H1 (cell line): ENCODE data around the gene LDLRAD4.

Source experiments
- EZH2 ChIP-seq: fragments of 200-600 bp; sonication (generic); IDR thresholded peaks from 2 replicates; pipeline ENCODE4 v1.7.1; 2012; ENCODE audit warnings: low read depth, mild to moderate bottlenecking, moderate library complexity, low read length, inconsistent platforms; ENCODE audit not compliant: severe bottlenecking
- FOSL1 ChIP-seq: IDR thresholded peaks from 2 replicates; pipeline ENCODE4 v1.6.1; 2011; ENCODE audit warnings: mild to moderate bottlenecking, low read depth, low read length, moderate library complexity; ENCODE audit not compliant: insufficient read depth
- POLR2AphosphoS5 ChIP-seq: IDR thresholded peaks from 2 replicates; pipeline ENCODE4 v1.6.1; 2011; ENCODE audit warnings: low read depth, low read length
- SUZ12 ChIP-seq: fragments of 200-600 bp; sonication (generic); IDR thresholded peaks from 2 replicates; pipeline ENCODE4 v1.6.1; 2012; ENCODE audit warnings: mild to moderate bottlenecking, inconsistent platforms, low read length, moderate library complexity, mixed read lengths
- TF ChIP-seq, protein P1 (sequence below): IDR thresholded peaks from 2 replicates; pipeline ENCODE4 v1.6.1; 2012; ENCODE audit warnings: low read length, inconsistent platforms
- TF ChIP-seq, protein P2 (sequence below), 3 experiments: IDR thresholded peaks; 1 replicate in 2 of 3; 2 replicates in 1 of 3; pipeline versions ENCODE4 v1.5.1 to v1.6.1; 2011; ENCODE audit warnings: low read length in 3 of 3, mild to moderate bottlenecking in 3 of 3, inconsistent platforms in 2 of 3, low read depth in 1 of 3, moderate library complexity in 1 of 3; ENCODE audit not compliant: insufficient read depth in 1 of 3; ENCODE audit errors: control extremely low read depth in 1 of 3

DNA sequence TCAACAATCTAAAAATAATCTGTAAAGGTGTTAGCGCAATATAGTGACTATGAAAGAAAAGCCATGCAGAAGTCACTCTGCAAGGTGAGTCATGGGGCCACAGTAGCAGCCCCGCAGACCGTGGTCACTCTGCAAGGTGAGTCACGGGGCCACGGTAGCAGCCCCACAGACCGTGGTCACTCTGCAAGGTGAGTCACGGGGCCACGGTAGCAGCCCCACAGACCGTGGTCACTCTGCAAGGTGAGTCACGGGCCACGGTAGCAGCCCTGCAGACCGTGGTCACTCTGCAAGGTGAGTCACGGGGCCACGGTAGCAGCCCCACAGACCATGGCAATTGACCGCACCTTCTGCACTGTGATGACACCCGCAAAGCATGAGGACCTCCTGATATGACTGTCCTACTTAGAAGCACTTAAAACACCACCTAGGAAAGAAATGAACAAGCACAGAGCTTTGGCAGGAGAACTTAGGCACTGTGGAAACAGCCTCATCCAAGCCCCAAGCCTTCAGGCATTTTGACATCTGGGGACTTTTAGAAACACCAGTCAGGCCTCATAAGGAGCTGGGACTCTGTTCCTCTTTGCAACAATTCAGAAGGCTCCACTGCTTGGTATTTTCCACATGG lies 70.1 kb downstream of the LDLRAD4 start:
- TF ChIP-seq, protein P1, sequence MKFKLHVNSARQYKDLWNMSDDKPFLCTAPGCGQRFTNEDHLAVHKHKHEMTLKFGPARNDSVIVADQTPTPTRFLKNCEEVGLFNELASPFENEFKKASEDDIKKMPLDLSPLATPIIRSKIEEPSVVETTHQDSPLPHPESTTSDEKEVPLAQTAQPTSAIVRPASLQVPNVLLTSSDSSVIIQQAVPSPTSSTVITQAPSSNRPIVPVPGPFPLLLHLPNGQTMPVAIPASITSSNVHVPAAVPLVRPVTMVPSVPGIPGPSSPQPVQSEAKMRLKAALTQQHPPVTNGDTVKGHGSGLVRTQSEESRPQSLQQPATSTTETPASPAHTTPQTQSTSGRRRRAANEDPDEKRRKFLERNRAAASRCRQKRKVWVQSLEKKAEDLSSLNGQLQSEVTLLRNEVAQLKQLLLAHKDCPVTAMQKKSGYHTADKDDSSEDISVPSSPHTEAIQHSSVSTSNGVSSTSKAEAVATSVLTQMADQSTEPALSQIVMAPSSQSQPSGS, result no peak
- TF ChIP-seq, protein P2, sequence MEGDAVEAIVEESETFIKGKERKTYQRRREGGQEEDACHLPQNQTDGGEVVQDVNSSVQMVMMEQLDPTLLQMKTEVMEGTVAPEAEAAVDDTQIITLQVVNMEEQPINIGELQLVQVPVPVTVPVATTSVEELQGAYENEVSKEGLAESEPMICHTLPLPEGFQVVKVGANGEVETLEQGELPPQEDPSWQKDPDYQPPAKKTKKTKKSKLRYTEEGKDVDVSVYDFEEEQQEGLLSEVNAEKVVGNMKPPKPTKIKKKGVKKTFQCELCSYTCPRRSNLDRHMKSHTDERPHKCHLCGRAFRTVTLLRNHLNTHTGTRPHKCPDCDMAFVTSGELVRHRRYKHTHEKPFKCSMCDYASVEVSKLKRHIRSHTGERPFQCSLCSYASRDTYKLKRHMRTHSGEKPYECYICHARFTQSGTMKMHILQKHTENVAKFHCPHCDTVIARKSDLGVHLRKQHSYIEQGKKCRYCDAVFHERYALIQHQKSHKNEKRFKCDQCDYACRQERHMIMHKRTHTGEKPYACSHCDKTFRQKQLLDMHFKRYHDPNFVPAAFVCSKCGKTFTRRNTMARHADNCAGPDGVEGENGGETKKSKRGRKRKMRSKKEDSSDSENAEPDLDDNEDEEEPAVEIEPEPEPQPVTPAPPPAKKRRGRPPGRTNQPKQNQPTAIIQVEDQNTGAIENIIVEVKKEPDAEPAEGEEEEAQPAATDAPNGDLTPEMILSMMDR (IDR thresholded peaks at IDR 0.05; ENCODE audit: control extremely low read depth in 1 of 3, insufficient read depth in 1 of 3, low read depth in 1 of 3, low read length in 3 of 3), result no peak
- no peak for TF ChIP-seq EZH2
- TF ChIP-seq FOSL1, result no peak
- no peak for TF ChIP-seq SUZ12
- TF ChIP-seq POLR2AphosphoS5, result no peak
